ENCODE measurements around the gene LMBR1.
"Not testable (repeated sequence)": the region's sequence is repeated elsewhere in the genome, so short reads cannot be mapped to it uniquely, and the experiment has no call there.

GRCh38 chr7:156936766-156937165 is 43.8 kb upstream of the LMBR1 start:
- TF ChIP-seq, protein P1, sequence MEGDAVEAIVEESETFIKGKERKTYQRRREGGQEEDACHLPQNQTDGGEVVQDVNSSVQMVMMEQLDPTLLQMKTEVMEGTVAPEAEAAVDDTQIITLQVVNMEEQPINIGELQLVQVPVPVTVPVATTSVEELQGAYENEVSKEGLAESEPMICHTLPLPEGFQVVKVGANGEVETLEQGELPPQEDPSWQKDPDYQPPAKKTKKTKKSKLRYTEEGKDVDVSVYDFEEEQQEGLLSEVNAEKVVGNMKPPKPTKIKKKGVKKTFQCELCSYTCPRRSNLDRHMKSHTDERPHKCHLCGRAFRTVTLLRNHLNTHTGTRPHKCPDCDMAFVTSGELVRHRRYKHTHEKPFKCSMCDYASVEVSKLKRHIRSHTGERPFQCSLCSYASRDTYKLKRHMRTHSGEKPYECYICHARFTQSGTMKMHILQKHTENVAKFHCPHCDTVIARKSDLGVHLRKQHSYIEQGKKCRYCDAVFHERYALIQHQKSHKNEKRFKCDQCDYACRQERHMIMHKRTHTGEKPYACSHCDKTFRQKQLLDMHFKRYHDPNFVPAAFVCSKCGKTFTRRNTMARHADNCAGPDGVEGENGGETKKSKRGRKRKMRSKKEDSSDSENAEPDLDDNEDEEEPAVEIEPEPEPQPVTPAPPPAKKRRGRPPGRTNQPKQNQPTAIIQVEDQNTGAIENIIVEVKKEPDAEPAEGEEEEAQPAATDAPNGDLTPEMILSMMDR (IDR thresholded peaks at IDR 0.05): not testable (repeated sequence)
- not testable (repeated sequence) for TF ChIP-seq POLR2A (IDR thresholded peaks at IDR 0.05)

All from gastroesophageal sphincter (tissue), 3 donors.